Activated T-helper 2 cell treated with anti-CD3 and anti-CD28 coated beads, Interferon-gamma antibody, Interleukin-2, Interleukin-4, amounts not matched to agents 10 μg/mL and 5 μg/mL and 100 μg/mL, durations not matched to agents 14 hours and 24 hours and 36 hours (primary cell): ENCODE measurements around the gene NRG2. TPM values are rescaled to one million over a fixed set of nuclear protein-coding genes. Genes with fewer than 3 reads are reported as not detected.

Experiments used
- DNase-seq: peaks from one replicate; pipeline ENCODE4 v3.0.0; 2021; ENCODE audit warnings: low spot score
- H3K27ac Mint-ChIP-seq: one replicate; pipeline ENCODE4 v1.8.0; 2021; ENCODE audit warnings: mixed read lengths
- H3K27me3 Mint-ChIP-seq: one replicate; pipeline ENCODE4 v1.8.0; 2021; ENCODE audit warnings: low read depth, mixed read lengths
- H3K36me3 Mint-ChIP-seq: one replicate; pipeline ENCODE4 v1.8.0; 2021; ENCODE audit warnings: low read depth, mixed read lengths
- H3K4me1 Mint-ChIP-seq: one replicate; pipeline ENCODE4 v1.8.0; 2021; ENCODE audit warnings: low read depth, mixed read lengths
- H3K4me3 Mint-ChIP-seq: one replicate; pipeline ENCODE4 v1.8.0; 2021; ENCODE audit warnings: low read depth, mild to moderate bottlenecking, moderate library complexity, mixed read lengths
- H3K9me3 Mint-ChIP-seq: one replicate; pipeline ENCODE4 v1.8.0; 2021; ENCODE audit warnings: mixed read lengths
- intact Hi-C: fragments of 100-400 bp; cut with micrococcal nuclease; formaldehyde crosslinking; loops from one replicate; pipeline ENCODE4 v1.15.1; 2023
- total RNA-seq: library from RNA; stranded (reverse); gene quantifications from 2 replicates; pipeline ENCODE4 v1.2.3, GENCODE V29; 2022

Gene NRG2
- total RNA-seq, 1 donor from 2014 or later, result not detected

GRCh38 chr5:139854953-139855352 is 188.1 kb downstream of the NRG2 start:
- Mint-ChIP-seq H3K9me3 (no peaks in the 10 kb centered on the region), H3K27ac (no peak overlapping the region), H3K4me1 (no peaks in the 10 kb centered on the region), H3K4me3 (no peak overlapping the region), H3K27me3 (peaks cover 3% of the 10 kb centered on the region), H3K36me3 (no peaks in the 10 kb centered on the region)
- intact Hi-C loops, result no loop called here
- DNase-seq, result no peak

GRCh38 chr5:139854029-139854605 is 189.0 kb downstream of the NRG2 start:
- intact Hi-C loops, result no loop called here
- Mint-ChIP-seq H3K4me3 (no peak overlapping the region), H3K9me3 (no peaks in the 10 kb centered on the region), H3K4me1 (no peaks in the 10 kb centered on the region), H3K27ac (no peak overlapping the region), H3K27me3 (peaks cover 9% of the 10 kb centered on the region), H3K36me3 (no peaks in the 10 kb centered on the region)
- no peak for DNase-seq

GRCh38 chr5:139852696-139853095 is 190.4 kb downstream of the NRG2 start:
- no peaks in the 10 kb centered on the region for H3K4me1 Mint-ChIP-seq
- peaks cover 13% of the 10 kb centered on the region for H3K27me3 Mint-ChIP-seq
- intact Hi-C loops, result no loop called here

GRCh38 chr5:139851558-139851957 is 191.5 kb downstream of the NRG2 start:
- intact Hi-C loops, result no loop called here
- no peak for DNase-seq
- Mint-ChIP-seq H3K4me1 (peaks cover 2% of the 10 kb centered on the region), H3K36me3 (no peaks in the 10 kb centered on the region), H3K27me3 (peaks cover 20% of the 10 kb centered on the region), H3K4me3 (no peak overlapping the region), H3K27ac (no peak overlapping the region), H3K9me3 (no peaks in the 10 kb centered on the region)

More at GRCh38 chr5:139852696-139853095, 190.4 kb downstream of the NRG2 start:
- Mint-ChIP-seq H3K9me3 (no peaks in the 10 kb centered on the region), H3K36me3 (no peaks in the 10 kb centered on the region), H3K4me3 (no peak overlapping the region), H3K27ac (no peak overlapping the region)
- DNase-seq, result no peak

GRCh38 chr5:139850423-139851016 is 192.6 kb downstream of the NRG2 start:
- intact Hi-C loops, result no loop called here
- Mint-ChIP-seq H3K36me3 (no peaks in the 10 kb centered on the region), H3K9me3 (no peaks in the 10 kb centered on the region), H3K27ac (no peak overlapping the region), H3K4me1 (peaks cover 2% of the 10 kb centered on the region), H3K27me3 (peaks cover 30% of the 10 kb centered on the region), H3K4me3 (no peak overlapping the region)
- no peak for DNase-seq

- Mint-ChIP-seq H3K36me3 (no peaks in the 10 kb centered on the region), H3K4me3 (peak overlapping the region; percentile 34), H3K4me1 (peaks cover 2% of the 10 kb centered on the region), H3K9me3 (no peaks in the 10 kb centered on the region), H3K27ac (no peak overlapping the region), H3K27me3 (peaks cover 34% of the 10 kb centered on the region)
- intact Hi-C loops, result no loop called here
- DNase-seq, result no peak
Measured at GRCh38 chr5:139849942-139850341, 193.2 kb downstream of the NRG2 start.

GRCh38 chr5:139849501-139849900 is 193.6 kb downstream of the NRG2 start:
- H3K27ac Mint-ChIP-seq, result no peak overlapping the region
- peak overlapping the region; percentile 34 for H3K4me3 Mint-ChIP-seq
- intact Hi-C loops, result no loop called here
- peaks cover 4% of the 10 kb centered on the region for H3K4me1 Mint-ChIP-seq
- H3K36me3 Mint-ChIP-seq, result no peaks in the 10 kb centered on the region
- DNase-seq, result no peak
- H3K27me3 Mint-ChIP-seq, result peaks cover 37% of the 10 kb centered on the region
- H3K9me3 Mint-ChIP-seq, result no peaks in the 10 kb centered on the region

- Mint-ChIP-seq H3K36me3 (no peaks in the 10 kb centered on the region), H3K27ac (no peak overlapping the region), H3K27me3 (peaks cover 41% of the 10 kb centered on the region), H3K4me3 (peak overlapping the region; percentile 37), H3K4me1 (peaks cover 6% of the 10 kb centered on the region), H3K9me3 (no peaks in the 10 kb centered on the region)
- no peak for DNase-seq
- intact Hi-C loops, result no loop called here
Measured at GRCh38 chr5:139848508-139849100, 194.5 kb downstream of the NRG2 start.

GRCh38 chr5:139847790-139848507 is 195.2 kb downstream of the NRG2 start:
- peak; percentile 56 for DNase-seq
- Mint-ChIP-seq H3K4me3 (peak overlapping the region; percentile 47), H3K36me3 (no peaks in the 10 kb centered on the region), H3K27me3 (peaks cover 46% of the 10 kb centered on the region), H3K27ac (no peak overlapping the region), H3K9me3 (no peaks in the 10 kb centered on the region), H3K4me1 (peaks cover 6% of the 10 kb centered on the region)
- intact Hi-C loops, result no loop called here

- H3K4me1 Mint-ChIP-seq, result peaks cover 6% of the 10 kb centered on the region
- no peak overlapping the region for H3K27ac Mint-ChIP-seq
- H3K4me3 Mint-ChIP-seq, result no peak overlapping the region
- intact Hi-C loops, result no loop called here
- H3K36me3 Mint-ChIP-seq, result no peaks in the 10 kb centered on the region
- no peak for DNase-seq
- H3K27me3 Mint-ChIP-seq, result peaks cover 51% of the 10 kb centered on the region
- no peaks in the 10 kb centered on the region for H3K9me3 Mint-ChIP-seq
Measured at GRCh38 chr5:139847091-139847490, 196.0 kb downstream of the NRG2 start.

GRCh38 chr5:139845846-139846681 is 197.0 kb downstream of the NRG2 start:
- no peak for DNase-seq
- H3K27ac Mint-ChIP-seq, result no peak overlapping the region
- no peaks in the 10 kb centered on the region for H3K9me3 Mint-ChIP-seq
- no peak overlapping the region for H3K4me3 Mint-ChIP-seq
- H3K27me3 Mint-ChIP-seq, result peaks cover 58% of the 10 kb centered on the region
- intact Hi-C loops, result no loop called here
- H3K36me3 Mint-ChIP-seq, result no peaks in the 10 kb centered on the region
- peaks cover 6% of the 10 kb centered on the region for H3K4me1 Mint-ChIP-seq

GRCh38 chr5:139844472-139845145 is 198.5 kb downstream of the NRG2 start:
- no peaks in the 10 kb centered on the region for H3K9me3 Mint-ChIP-seq
- peaks cover 6% of the 10 kb centered on the region for H3K4me1 Mint-ChIP-seq
- H3K27ac Mint-ChIP-seq, result no peak overlapping the region
- intact Hi-C loops, result loop anchor here (1.0 kb wide), 1 partner anchor 57 kb away; no protein-coding TSS in a partner anchor
- peaks cover 55% of the 10 kb centered on the region for H3K27me3 Mint-ChIP-seq
- H3K4me3 Mint-ChIP-seq, result no peak overlapping the region
- H3K36me3 Mint-ChIP-seq, result no peaks in the 10 kb centered on the region
- DNase-seq, result peak; percentile 28
